Measurements from ENCODE around the gene RBFOX2.
A peak's percentile ranks its signal among the peaks of the same experiment; 100 is the strongest.

Gene RBFOX2

GRCh38 chr22:35834061-35834460, 194.6 kb downstream of the RBFOX2 start:
- peaks cover 32% of the 10 kb centered on the region for H3K36me3 ChIP-seq (ENCODE audit: insufficient read depth, low read length)
- no peak for TF ChIP-seq FOXP2 (optimal IDR thresholded peaks at IDR 0.05; ENCODE audit: control extremely low read depth, extremely low read length, insufficient read depth)
- TF ChIP-seq POLR2AphosphoS5 (IDR thresholded peaks at IDR 0.05; ENCODE audit: borderline replicate concordance, low read depth, low read length), result no peak
- TF ChIP-seq EZH2 (IDR thresholded peaks at IDR 0.05), result no peak
- peak overlapping the region; percentile 81 for H3K4me3 ChIP-seq
- no peak for DNase-seq (ENCODE audit: low read depth, low spot score)
- no peak overlapping the region for H3K9ac ChIP-seq (ENCODE audit: insufficient read length)
- no peaks in the 10 kb centered on the region for H3K9me3 ChIP-seq (ENCODE audit: low read depth, low read length)
- peak overlapping the region; percentile 10; the same call in 1 of the 2 replicates for H3K27ac ChIP-seq

DNA sequence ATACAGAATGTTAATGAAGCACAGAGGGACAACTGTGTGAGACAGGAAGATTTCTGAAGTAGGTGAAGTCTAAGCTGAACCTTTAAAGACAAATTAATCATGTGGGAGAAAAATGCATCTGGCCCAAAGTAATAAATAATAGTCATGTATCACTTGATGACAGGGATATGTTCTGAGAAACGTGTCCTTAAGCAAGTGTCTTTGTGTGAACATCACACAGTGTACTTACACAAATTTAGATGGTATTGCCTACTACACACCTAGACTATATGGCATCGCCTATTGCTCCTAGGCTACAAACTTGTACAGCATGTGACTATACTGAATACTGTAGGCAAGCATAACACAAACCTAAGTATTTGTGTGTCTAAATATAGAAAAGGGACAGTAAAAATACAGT, 198.3 kb downstream of the RBFOX2 start:
- Histone ChIP-seq H3K9ac (ENCODE audit: insufficient read length) (no peak overlapping the region), H3K27ac (no peak overlapping the region), H3K36me3 (ENCODE audit: insufficient read depth, low read length) (peaks cover 46% of the 10 kb centered on the region), H3K9me3 (ENCODE audit: low read depth, low read length) (no peaks in the 10 kb centered on the region), H3K4me3 (no peak overlapping the region)
- no peak for TF ChIP-seq FOXP2 (optimal IDR thresholded peaks at IDR 0.05; ENCODE audit: control extremely low read depth, extremely low read length, insufficient read depth)
- TF ChIP-seq EZH2 (IDR thresholded peaks at IDR 0.05), result no peak
- DNase-seq (ENCODE audit: low read depth, low spot score), result no peak

DNA sequence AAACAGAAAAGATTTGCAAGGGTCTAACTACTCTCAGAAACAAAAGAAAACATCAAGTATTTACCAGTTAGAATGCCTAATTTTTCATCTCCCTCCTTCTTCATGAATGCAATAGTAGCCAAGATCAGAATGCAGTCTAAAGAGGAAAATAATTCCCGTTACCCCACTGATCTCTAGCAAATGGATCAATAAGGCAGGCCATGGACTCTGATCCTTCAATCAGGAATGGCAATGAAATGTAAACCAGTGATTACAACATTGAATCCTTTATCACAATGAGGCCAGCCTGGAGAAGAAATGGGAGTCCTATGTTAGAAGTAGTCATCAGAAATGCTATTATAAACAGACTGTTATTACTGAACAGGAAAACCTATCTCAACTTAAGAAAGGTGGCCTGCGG, 204.4 kb downstream of the RBFOX2 start:
- Histone ChIP-seq H3K36me3 (ENCODE audit: insufficient read depth, low read length) (peaks cover 29% of the 10 kb centered on the region), H3K27ac (no peak overlapping the region), H3K9ac (ENCODE audit: insufficient read length) (no peak overlapping the region), H3K9me3 (ENCODE audit: low read depth, low read length) (no peaks in the 10 kb centered on the region), H3K4me3 (no peak overlapping the region)
- no peak for TF ChIP-seq EZH2 (IDR thresholded peaks at IDR 0.05)
- no peak for TF ChIP-seq FOXP2 (optimal IDR thresholded peaks at IDR 0.05; ENCODE audit: control extremely low read depth, extremely low read length, insufficient read depth)
- TF ChIP-seq POLR2AphosphoS5 (IDR thresholded peaks at IDR 0.05; ENCODE audit: borderline replicate concordance, low read depth, low read length), result no peak
- DNase-seq (ENCODE audit: low read depth, low spot score), result no peak

DNA sequence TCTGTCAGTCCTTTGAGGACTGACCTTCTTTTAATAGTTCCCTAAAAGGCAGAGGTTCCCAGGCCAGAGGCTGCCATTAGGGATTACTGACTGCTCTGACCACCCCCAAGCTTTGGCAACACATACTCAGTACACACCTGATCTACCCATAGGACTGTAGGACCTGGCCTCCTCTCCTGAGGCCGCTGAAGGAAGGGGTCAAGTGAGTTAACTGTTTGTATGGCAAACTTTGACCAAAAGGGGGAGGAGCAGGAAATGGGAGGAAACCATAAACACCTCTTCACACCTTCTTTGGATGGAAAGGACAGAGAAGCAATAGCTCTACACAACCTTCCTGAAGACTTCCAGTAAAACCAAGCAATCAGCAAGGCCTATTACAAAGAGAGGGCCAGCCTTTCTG, 207.0 kb downstream of the RBFOX2 start:
- Histone ChIP-seq H3K9ac (ENCODE audit: insufficient read length) (no peak overlapping the region), H3K9me3 (ENCODE audit: low read depth, low read length) (no peaks in the 10 kb centered on the region), H3K36me3 (ENCODE audit: insufficient read depth, low read length) (peaks cover 25% of the 10 kb centered on the region), H3K27ac (no peak overlapping the region), H3K4me3 (no peak overlapping the region)
- no peak for TF ChIP-seq EZH2 (IDR thresholded peaks at IDR 0.05)
- TF ChIP-seq FOXP2 (optimal IDR thresholded peaks at IDR 0.05; ENCODE audit: control extremely low read depth, extremely low read length, insufficient read depth), result no peak
- TF ChIP-seq POLR2AphosphoS5 (IDR thresholded peaks at IDR 0.05; ENCODE audit: borderline replicate concordance, low read depth, low read length), result no peak
- DNase-seq (ENCODE audit: low read depth, low spot score), result no peak

DNA sequence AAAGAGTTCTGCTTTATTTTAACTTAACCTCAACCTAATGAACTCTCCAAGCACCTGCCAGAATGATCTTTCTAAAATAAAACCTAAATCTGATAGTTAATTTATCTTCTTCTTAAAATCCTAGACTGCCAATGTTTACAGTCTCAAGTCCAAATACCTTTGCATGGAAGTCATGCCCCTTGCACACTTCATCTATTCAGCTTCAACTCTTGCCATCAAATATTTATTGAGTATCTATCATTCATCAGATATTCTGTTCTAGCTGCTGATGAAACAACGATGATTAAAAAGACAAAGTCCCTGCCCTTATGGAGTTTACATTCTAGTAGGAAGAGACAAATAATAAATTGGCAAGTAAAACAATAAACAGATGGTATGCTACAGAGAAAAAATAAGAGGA, 209.2 kb downstream of the RBFOX2 start:
- no peak overlapping the region for H3K4me3 ChIP-seq
- peaks cover 34% of the 10 kb centered on the region for H3K36me3 ChIP-seq (ENCODE audit: insufficient read depth, low read length)
- no peak overlapping the region for H3K27ac ChIP-seq
- TF ChIP-seq FOXP2 (optimal IDR thresholded peaks at IDR 0.05; ENCODE audit: control extremely low read depth, extremely low read length, insufficient read depth) (no peak), EZH2 (IDR thresholded peaks at IDR 0.05) (no peak), POLR2AphosphoS5 (IDR thresholded peaks at IDR 0.05; ENCODE audit: borderline replicate concordance, low read depth, low read length) (no peak)
- no peak overlapping the region for H3K9ac ChIP-seq (ENCODE audit: insufficient read length)
- H3K9me3 ChIP-seq (ENCODE audit: low read depth, low read length), result no peaks in the 10 kb centered on the region
- no peak for DNase-seq (ENCODE audit: low read depth, low spot score)

DNA sequence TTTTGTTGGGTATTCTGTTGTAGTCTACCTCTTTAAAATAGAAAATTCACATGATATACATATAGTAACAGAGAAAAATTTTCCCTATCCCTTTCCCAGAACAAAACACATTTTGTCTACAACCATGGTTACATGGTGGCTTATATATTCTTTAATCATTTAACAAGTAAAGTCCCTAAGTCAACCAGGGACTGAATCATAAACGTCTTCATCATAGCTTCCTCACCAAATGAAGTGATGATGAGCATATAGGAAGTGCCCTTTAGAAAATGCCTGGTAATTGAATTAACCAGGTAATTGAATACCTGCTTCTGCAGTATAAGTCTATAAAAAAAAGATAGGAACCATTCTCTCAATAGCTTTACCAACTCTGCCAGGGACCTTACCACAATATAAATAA, 209.7 kb downstream of the RBFOX2 start:
- Histone ChIP-seq H3K9me3 (ENCODE audit: low read depth, low read length) (no peaks in the 10 kb centered on the region), H3K9ac (ENCODE audit: insufficient read length) (no peak overlapping the region), H3K4me3 (no peak overlapping the region), H3K27ac (no peak overlapping the region), H3K36me3 (ENCODE audit: insufficient read depth, low read length) (peaks cover 28% of the 10 kb centered on the region)
- DNase-seq (ENCODE audit: low read depth, low spot score), result no peak
- TF ChIP-seq POLR2AphosphoS5 (IDR thresholded peaks at IDR 0.05; ENCODE audit: borderline replicate concordance, low read depth, low read length) (no peak), FOXP2 (optimal IDR thresholded peaks at IDR 0.05; ENCODE audit: control extremely low read depth, extremely low read length, insufficient read depth) (no peak), EZH2 (IDR thresholded peaks at IDR 0.05) (no peak)

DNA sequence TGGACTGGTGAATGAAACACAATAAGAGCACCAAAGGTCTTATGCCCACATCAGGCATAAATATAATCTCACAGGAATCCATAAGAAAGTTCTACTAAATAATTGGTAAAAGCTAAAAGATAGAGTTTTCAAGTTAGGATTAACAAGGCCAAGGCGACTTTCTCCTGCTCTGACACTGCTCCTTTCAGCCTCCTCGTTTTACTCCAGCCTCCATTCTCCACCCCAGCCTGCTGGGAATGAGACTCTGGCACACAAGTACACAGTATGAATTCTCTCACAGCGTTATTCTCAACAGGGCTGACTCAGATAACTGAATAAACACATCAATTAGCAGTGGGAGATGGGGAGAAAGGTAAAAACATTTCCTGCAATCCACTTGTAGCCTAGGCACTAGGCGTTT, 216.0 kb downstream of the RBFOX2 start:
- no peak for TF ChIP-seq FOXP2 (optimal IDR thresholded peaks at IDR 0.05; ENCODE audit: control extremely low read depth, extremely low read length, insufficient read depth)
- no peak for DNase-seq (ENCODE audit: low read depth, low spot score)
- H3K9me3 ChIP-seq (ENCODE audit: low read depth, low read length), result peaks cover 3% of the 10 kb centered on the region; the same call in 1 of the 2 replicates
- H3K4me3 ChIP-seq, result no peak overlapping the region
- no peak overlapping the region for H3K9ac ChIP-seq (ENCODE audit: insufficient read length)
- H3K27ac ChIP-seq, result no peak overlapping the region
- H3K36me3 ChIP-seq (ENCODE audit: insufficient read depth, low read length), result peaks cover 73% of the 10 kb centered on the region

GRCh38 chr22:35811670-35812069, 217.0 kb downstream of the RBFOX2 start:
- Histone ChIP-seq H3K9me3 (ENCODE audit: low read depth, low read length) (peaks cover 3% of the 10 kb centered on the region; the same call in 1 of the 2 replicates), H3K27ac (no peak overlapping the region), H3K36me3 (ENCODE audit: insufficient read depth, low read length) (peaks cover 76% of the 10 kb centered on the region), H3K4me3 (no peak overlapping the region), H3K9ac (ENCODE audit: insufficient read length) (no peak overlapping the region)
- TF ChIP-seq FOXP2 (optimal IDR thresholded peaks at IDR 0.05; ENCODE audit: control extremely low read depth, extremely low read length, insufficient read depth), result no peak
- TF ChIP-seq POLR2AphosphoS5 (IDR thresholded peaks at IDR 0.05; ENCODE audit: borderline replicate concordance, low read depth, low read length), result no peak
- no peak for TF ChIP-seq EZH2 (IDR thresholded peaks at IDR 0.05)
- DNase-seq (ENCODE audit: low read depth, low spot score), result no peak

- H3K36me3 ChIP-seq (ENCODE audit: insufficient read depth, low read length), result peaks cover 74% of the 10 kb centered on the region
- no peak overlapping the region for H3K9ac ChIP-seq (ENCODE audit: insufficient read length)
- no peak overlapping the region for H3K27ac ChIP-seq
- TF ChIP-seq FOXP2 (optimal IDR thresholded peaks at IDR 0.05; ENCODE audit: control extremely low read depth, extremely low read length, insufficient read depth), result no peak
- TF ChIP-seq EZH2 (IDR thresholded peaks at IDR 0.05), result no peak
- no peak for TF ChIP-seq POLR2AphosphoS5 (IDR thresholded peaks at IDR 0.05; ENCODE audit: borderline replicate concordance, low read depth, low read length)
- DNase-seq (ENCODE audit: low read depth, low spot score), result no peak
- H3K9me3 ChIP-seq (ENCODE audit: low read depth, low read length), result peaks cover 3% of the 10 kb centered on the region; the same call in 1 of the 2 replicates
- no peak overlapping the region for H3K4me3 ChIP-seq
Measured at GRCh38 chr22:35809816-35810215, 218.8 kb downstream of the RBFOX2 start.

Data from SK-N-MC (cell line).